Measurements from ENCODE around the gene CCDC184.

Gene CCDC184

DNA sequence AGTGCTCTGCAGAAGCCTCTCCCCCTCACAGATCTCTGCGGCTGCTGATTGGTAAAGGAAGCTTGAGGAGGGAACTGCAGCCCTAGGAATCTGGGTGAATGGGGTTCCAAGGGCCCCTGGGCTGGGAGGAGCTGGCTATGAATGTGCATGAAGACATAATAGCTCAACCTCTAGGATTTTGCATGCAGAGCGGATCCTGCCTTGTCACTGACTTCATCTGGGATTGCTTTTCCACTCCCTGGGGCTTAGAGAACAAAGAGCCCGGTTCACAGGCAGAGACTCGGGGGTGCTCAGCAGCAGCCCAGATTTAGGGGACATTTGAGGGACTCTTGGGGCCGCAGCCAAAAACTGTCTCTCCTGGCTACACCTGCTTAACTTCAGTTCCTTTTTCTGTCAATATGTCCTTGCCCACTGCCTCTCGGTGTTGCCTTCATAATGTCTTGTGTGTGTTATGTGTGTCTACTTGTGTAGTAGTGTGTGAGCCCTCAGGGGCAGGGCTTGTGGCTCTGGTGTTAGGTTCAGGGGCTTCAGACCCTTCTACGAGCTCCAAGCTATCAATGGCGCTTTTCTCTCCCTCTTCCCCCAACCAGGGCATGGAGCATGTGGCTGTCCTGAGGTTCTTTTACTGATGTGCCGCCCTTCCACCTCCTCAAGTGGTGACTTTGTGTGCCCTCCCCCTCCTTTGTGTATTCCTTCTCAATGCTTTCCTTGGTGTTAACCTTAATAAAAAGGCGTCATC lies 1.9 kb downstream of the CCDC184 start:
- TF ChIP-seq, protein P1, sequence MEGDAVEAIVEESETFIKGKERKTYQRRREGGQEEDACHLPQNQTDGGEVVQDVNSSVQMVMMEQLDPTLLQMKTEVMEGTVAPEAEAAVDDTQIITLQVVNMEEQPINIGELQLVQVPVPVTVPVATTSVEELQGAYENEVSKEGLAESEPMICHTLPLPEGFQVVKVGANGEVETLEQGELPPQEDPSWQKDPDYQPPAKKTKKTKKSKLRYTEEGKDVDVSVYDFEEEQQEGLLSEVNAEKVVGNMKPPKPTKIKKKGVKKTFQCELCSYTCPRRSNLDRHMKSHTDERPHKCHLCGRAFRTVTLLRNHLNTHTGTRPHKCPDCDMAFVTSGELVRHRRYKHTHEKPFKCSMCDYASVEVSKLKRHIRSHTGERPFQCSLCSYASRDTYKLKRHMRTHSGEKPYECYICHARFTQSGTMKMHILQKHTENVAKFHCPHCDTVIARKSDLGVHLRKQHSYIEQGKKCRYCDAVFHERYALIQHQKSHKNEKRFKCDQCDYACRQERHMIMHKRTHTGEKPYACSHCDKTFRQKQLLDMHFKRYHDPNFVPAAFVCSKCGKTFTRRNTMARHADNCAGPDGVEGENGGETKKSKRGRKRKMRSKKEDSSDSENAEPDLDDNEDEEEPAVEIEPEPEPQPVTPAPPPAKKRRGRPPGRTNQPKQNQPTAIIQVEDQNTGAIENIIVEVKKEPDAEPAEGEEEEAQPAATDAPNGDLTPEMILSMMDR (IDR thresholded peaks at IDR 0.05) = no peak

DNA sequence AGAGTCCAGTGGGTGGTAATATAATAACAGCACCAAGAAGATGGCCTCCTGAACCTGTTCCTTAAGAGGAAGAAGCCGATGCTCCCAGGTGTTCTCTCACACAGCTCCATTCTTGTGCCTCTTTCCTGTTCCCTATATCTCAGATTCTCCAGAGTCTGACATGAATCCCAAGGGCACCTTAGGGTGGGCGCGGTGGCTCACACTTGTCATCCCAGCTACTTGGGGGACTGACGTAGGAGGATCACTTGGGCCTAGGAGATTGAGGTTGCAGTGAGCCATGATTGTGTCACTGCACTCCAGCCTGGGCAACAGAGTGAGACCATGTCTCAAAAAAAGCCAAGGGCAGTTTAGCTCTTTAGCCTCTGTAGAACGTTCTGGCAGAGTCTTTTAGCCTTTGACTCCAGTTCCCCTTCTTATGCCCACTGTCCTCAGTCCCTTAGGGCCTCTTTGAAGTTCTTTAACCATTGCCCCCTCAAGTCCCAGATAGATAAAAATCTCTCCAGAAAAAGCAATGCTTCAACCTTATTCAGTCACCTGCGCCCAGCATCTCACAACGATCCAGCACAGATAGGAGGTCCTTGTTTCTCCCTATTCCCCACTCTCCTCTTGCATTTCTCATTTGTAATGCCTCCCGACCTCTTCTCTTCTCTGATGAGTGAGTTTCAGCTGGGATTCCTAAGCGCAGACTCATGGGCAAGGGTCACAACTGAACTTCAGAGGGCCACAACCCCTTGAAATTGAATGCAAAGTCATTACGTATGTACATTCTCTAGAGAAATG lies 4.7 kb downstream of the CCDC184 start:
- no peaks in the 10 kb centered on the region for H3K9me3 ChIP-seq
- TF ChIP-seq, protein P1 (IDR thresholded peaks at IDR 0.05) = no peak
- H3K36me3 ChIP-seq = no peaks in the 10 kb centered on the region
- H3K27ac ChIP-seq = no peak overlapping the region
- no peak overlapping the region for H3K4me3 ChIP-seq (ENCODE audit: low read depth in 1 of 2, low read length in 1 of 2)
- peaks cover 8 to 14% of the 10 kb centered on the region in 2 experiments for H3K4me1 ChIP-seq (ENCODE audit: control insufficient read depth in 1 of 2, insufficient read depth in 1 of 2, low read depth in 1 of 2, low read length in 1 of 2)
- H3K27me3 ChIP-seq = peaks cover 73% of the 10 kb centered on the region

More for the DNA sequence above, 1.9 kb downstream of the CCDC184 start:
- H3K36me3 ChIP-seq = no peaks in the 10 kb centered on the region
- no peak overlapping the region for H3K4me3 ChIP-seq (ENCODE audit: low read depth in 1 of 2, low read length in 1 of 2)
- H3K9me3 ChIP-seq = no peaks in the 10 kb centered on the region
- H3K27me3 ChIP-seq = peaks cover 92% of the 10 kb centered on the region
- peaks cover 14 to 23% of the 10 kb centered on the region in 2 experiments for H3K4me1 ChIP-seq (ENCODE audit: control insufficient read depth in 1 of 2, insufficient read depth in 1 of 2, low read depth in 1 of 2, low read length in 1 of 2)
- H3K27ac ChIP-seq = no peak overlapping the region

DNA sequence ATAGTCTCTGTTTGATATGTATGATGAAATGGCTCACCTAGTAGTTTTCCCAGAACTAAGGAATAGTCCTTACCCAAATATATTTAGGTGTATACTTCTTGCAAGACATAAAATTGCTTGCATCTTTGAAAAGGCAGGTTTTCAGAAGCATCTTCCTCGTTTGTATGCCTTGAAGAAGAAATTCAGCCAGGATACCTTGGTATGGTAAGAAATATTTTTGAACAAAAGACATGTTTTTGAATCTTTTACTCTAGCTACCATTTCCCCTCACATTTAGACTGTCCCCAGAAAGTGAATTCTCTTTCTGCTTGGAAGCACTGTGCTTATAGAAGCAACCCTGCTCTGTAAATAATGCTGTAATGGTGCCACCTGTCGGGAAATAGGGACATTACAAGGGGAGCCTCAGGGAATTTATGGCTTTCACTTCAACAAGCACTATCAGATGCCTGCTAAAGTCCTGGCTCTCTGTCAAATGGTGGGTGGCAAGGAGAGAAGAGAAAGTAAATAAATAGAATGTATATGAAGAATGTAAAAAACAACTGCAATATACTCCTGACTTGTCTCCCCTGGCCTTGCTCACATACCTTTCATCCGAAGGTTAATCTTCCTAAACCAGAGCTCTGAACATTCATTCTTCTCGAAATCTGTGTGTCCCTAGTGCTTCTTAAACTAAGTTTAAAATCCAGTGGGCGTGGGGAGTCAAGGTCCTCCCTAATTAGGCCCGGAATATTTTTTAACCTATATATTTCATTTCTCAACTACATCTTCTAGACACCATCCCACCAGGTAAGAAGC lies 6.1 kb downstream of the CCDC184 start:
- Histone ChIP-seq H3K4me1 (ENCODE audit: control insufficient read depth in 1 of 2, insufficient read depth in 1 of 2, low read depth in 1 of 2, low read length in 1 of 2) (peaks cover 0 to 1% of the 10 kb centered on the region in 2 experiments), H3K27me3 (peaks cover 73% of the 10 kb centered on the region), H3K36me3 (no peaks in the 10 kb centered on the region), H3K4me3 (ENCODE audit: low read depth in 1 of 2, low read length in 1 of 2) (no peak overlapping the region), H3K27ac (no peak overlapping the region), H3K9me3 (no peaks in the 10 kb centered on the region)
- TF ChIP-seq, protein P1 (IDR thresholded peaks at IDR 0.05) = peak; percentile 87

DNA sequence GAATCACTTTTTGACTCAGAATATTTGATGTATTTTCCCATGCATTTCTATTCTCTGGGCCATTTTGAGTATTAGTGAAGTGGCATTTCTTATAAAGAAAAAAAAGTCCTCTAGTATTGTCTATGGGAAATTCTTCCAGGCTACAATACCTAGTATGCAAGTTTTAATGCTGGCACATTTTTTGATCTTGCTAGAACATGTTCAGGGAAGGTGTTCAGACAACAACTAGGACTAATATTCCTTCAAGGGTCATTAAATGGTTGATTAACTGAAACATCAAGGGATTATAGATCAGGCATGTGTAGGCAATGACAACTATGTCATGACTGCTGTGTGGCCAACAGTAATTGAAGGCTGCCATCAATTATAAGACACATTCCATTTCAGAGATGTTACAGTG lies 7.7 kb downstream of the CCDC184 start:
- Histone ChIP-seq H3K27me3 (peaks cover 73% of the 10 kb centered on the region), H3K36me3 (no peaks in the 10 kb centered on the region), H3K27ac (no peak overlapping the region), H3K9me3 (no peaks in the 10 kb centered on the region), H3K4me1 (ENCODE audit: control insufficient read depth in 1 of 2, insufficient read depth in 1 of 2, low read depth in 1 of 2, low read length in 1 of 2) (no peaks in the 10 kb centered on the region), H3K4me3 (ENCODE audit: low read depth in 1 of 2, low read length in 1 of 2) (no peak overlapping the region)
- TF ChIP-seq, protein P1 (IDR thresholded peaks at IDR 0.05) = no peak

DNA sequence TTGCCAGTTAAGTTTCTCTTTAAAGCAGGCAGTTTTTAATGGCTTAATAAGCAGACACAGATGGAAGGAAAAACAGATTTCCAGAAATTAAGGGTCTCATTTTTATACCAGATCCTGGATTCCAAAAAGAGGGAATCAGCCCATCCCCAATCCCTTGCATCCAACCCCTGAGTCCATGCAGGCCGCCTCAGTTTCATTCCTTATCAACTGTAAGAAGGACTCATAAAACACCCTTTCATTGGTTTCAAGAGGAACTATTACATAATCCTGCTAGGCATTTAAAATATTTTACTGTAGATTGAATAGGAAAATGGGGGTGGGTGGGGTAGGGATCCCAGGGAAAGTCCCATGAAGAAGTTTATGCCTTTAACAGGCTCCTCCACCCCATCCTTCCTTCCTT lies 9.4 kb downstream of the CCDC184 start:
- peaks cover 9% of the 10 kb centered on the region in 2 experiments for H3K4me1 ChIP-seq (ENCODE audit: control insufficient read depth in 1 of 2, insufficient read depth in 1 of 2, low read depth in 1 of 2, low read length in 1 of 2)
- TF ChIP-seq, protein P1 (IDR thresholded peaks at IDR 0.05) = no peak
- no peaks in the 10 kb centered on the region for H3K9me3 ChIP-seq
- no peak overlapping the region for H3K4me3 ChIP-seq (ENCODE audit: low read depth in 1 of 2, low read length in 1 of 2)
- H3K36me3 ChIP-seq = no peaks in the 10 kb centered on the region
- no peak overlapping the region for H3K27ac ChIP-seq
- H3K27me3 ChIP-seq = peaks cover 61% of the 10 kb centered on the region

Measured in neutrophil (primary cell).